Keratinocyte (primary cell): ENCODE measurements around the gene SOX8. TPM values are rescaled to one million over a fixed set of nuclear protein-coding genes. Genes with fewer than 3 reads are reported as not detected.

Experiments
- DNase-seq: peaks from one replicate; pipeline ENCODE4 v3.0.0-alpha.2; 2011; ENCODE audit warnings: low read depth, missing footprints, low spot score
- FAIRE-seq: peaks from 2 replicates; lab custom pipeline; 2011; peaks lifted over from hg19 to GRCh38; lab: Jason Lieb, UNC
- H2AFZ ChIP-seq: 2 replicates; pipeline ENCODE4 v1.6.0; 2012; ENCODE audit warnings: low read length, control low read depth, inconsistent platforms; ENCODE audit not compliant: control insufficient read depth
- H3K27ac ChIP-seq: 2 replicates; pipeline ENCODE4 v1.5.1; 2011; ENCODE audit warnings: low read length; ENCODE audit not compliant: control insufficient read depth, insufficient read depth
- H3K27me3 ChIP-seq: 3 replicates; pipeline ENCODE4 v1.6.0; 2011; ENCODE audit warnings: low read length; ENCODE audit not compliant: control insufficient read depth, insufficient read depth; ENCODE audit errors: extremely low read depth
- H3K36me3 ChIP-seq, 2 experiments: 2 replicates in 1 of 2; 3 replicates in 1 of 2; pipeline ENCODE4 v1.5.1; 2011; ENCODE audit warnings: low read length in 2 of 2, mild to moderate bottlenecking in 1 of 2; ENCODE audit not compliant: control insufficient read depth in 2 of 2, insufficient read depth in 2 of 2; ENCODE audit errors: extremely low read depth in 1 of 2
- H3K4me1 ChIP-seq: 3 replicates; pipeline ENCODE4 v1.5.1; 2011; ENCODE audit warnings: low read length; ENCODE audit not compliant: control insufficient read depth, insufficient read depth; ENCODE audit errors: extremely low read depth
- H3K4me2 ChIP-seq: 3 replicates; pipeline ENCODE4 v1.6.0; 2011; ENCODE audit warnings: low read depth, low read length; ENCODE audit not compliant: control insufficient read depth, insufficient read depth; ENCODE audit errors: extremely low read depth
- H3K4me3 ChIP-seq, 3 experiments: fragments of 200-600 bp in 1 of 3; sonication (generic) in 1 of 3; 2 replicates in 2 of 3; 3 replicates in 1 of 3; pipeline ENCODE4 v1.5.1; 2011 to 2016; ENCODE audit warnings: low read length in 3 of 3, mild to moderate bottlenecking in 3 of 3, control low read depth in 2 of 3, inconsistent platforms in 1 of 3, low read depth in 1 of 3, mixed read lengths in 1 of 3, mixed run types in 1 of 3, moderate library complexity in 1 of 3; ENCODE audit not compliant: control insufficient read depth in 2 of 3, insufficient read depth in 2 of 3; ENCODE audit errors: extremely low read depth in 1 of 3
- H3K79me2 ChIP-seq: 2 replicates; pipeline ENCODE4 v1.6.0; 2012; ENCODE audit warnings: low read length; ENCODE audit not compliant: control insufficient read depth, insufficient read depth
- H3K9ac ChIP-seq: 3 replicates; pipeline ENCODE4 v1.6.0; 2011; ENCODE audit warnings: low read length; ENCODE audit not compliant: control insufficient read depth, insufficient read depth; ENCODE audit errors: extremely low read depth
- H3K9me1 ChIP-seq: 3 replicates; pipeline ENCODE4 v1.6.0; 2011; ENCODE audit warnings: low read length; ENCODE audit not compliant: control insufficient read depth, insufficient read depth; ENCODE audit errors: extremely low read depth
- H3K9me3 ChIP-seq: 2 replicates; pipeline ENCODE4 v1.5.1; 2012; ENCODE audit warnings: low read depth, low read length; ENCODE audit not compliant: control insufficient read depth
- H4K20me1 ChIP-seq: 3 replicates; pipeline ENCODE4 v1.6.0; 2011; ENCODE audit warnings: low read length; ENCODE audit not compliant: control insufficient read depth, insufficient read depth; ENCODE audit errors: extremely low read depth
- CTCF ChIP-seq, 3 experiments: IDR thresholded peaks in 1 of 3; conservative IDR thresholded peaks in 1 of 3; optimal IDR thresholded peaks in 1 of 3; 2 replicates in 2 of 3; 3 replicates in 1 of 3; pipeline versions ENCODE3 to v1.5.1; 2011; ENCODE audit warnings: low read length in 3 of 3, mild to moderate bottlenecking in 3 of 3, moderate library complexity in 2 of 3, control low read depth in 1 of 3, inconsistent platforms in 1 of 3; ENCODE audit not compliant: insufficient read depth in 2 of 3; ENCODE audit errors: extremely low read depth in 1 of 3
- EZH2 ChIP-seq: IDR thresholded peaks from one replicate; pipeline ENCODE4 v1.6.1; 2012; ENCODE audit warnings: inconsistent platforms, mild to moderate bottlenecking, low read length, moderate library complexity
- dilution Hi-C: fragments of 300-500 bp; cut with MboI; formaldehyde crosslinking; loops from one replicate; pipeline ENCODE4 v1.7.0; 2020; ENCODE audit warnings: low sequenced_read_pairs; ENCODE audit not compliant: extremely low pct_ligation_motif_present
- polyA plus RNA-seq, 5 experiments: library from polyadenylated mRNA; depleted of rRNA in 3 of 5; stranded (reverse) in 3 of 5; stranded (forward) in 1 of 5; unstranded in 1 of 5; fragments of >200 nt; gene quantifications; 1 replicate in 1 of 5; 2 replicates in 3 of 5; 3 replicates in 1 of 5; pipeline versions ENCODE4 v1.2.1 to v1.2.3, GENCODE V29; 2011 to 2012; ENCODE audit warnings: missing spikeins in 2 of 5, low read depth in 1 of 5, low replicate concordance in 1 of 5

The SOX8 gene
- polyA plus RNA-seq, 1 donor (not counting 4 experiments of a cell fraction or from before 2014, with no cell fraction given) = 0.03 TPM

- H3K4me2 ChIP-seq = no peak overlapping the region
- no peaks in the 10 kb centered on the region for H3K79me2 ChIP-seq
- H4K20me1 ChIP-seq = no peaks in the 10 kb centered on the region
- no peak overlapping the region for H2AFZ ChIP-seq
- no peaks in the 10 kb centered on the region for H3K9me3 ChIP-seq
- H3K9me1 ChIP-seq = no peaks in the 10 kb centered on the region
- FAIRE-seq (no peak), DNase-seq (no peak)
- no peak overlapping the region for H3K4me3 ChIP-seq
- TF ChIP-seq CTCF (optimal IDR thresholded peaks at IDR 0.05 in 1 of 3, IDR thresholded peaks at IDR 0.05 in 1 of 3, conservative IDR thresholded peaks at IDR 0.05 in 1 of 3; ENCODE audit: extremely low read depth in 1 of 3, insufficient read depth in 2 of 3, low read length in 3 of 3) (no peak), EZH2 (no peak)
- no peaks in the 10 kb centered on the region for H3K4me1 ChIP-seq
- no peaks in the 10 kb centered on the region for H3K27me3 ChIP-seq
- dilution Hi-C loops = no loop called here
- no peak overlapping the region for H3K27ac ChIP-seq
- no peak overlapping the region for H3K9ac ChIP-seq
- no peaks in the 10 kb centered on the region for H3K36me3 ChIP-seq
These were observed 41.6 kb upstream of the SOX8 start for GRCh38 chr16:939941-940340.

- Histone ChIP-seq H3K9me3 (no peaks in the 10 kb centered on the region), H3K4me2 (no peak overlapping the region), H3K27ac (no peak overlapping the region), H2AFZ (no peak overlapping the region), H3K4me3 (no peak overlapping the region), H3K9ac (no peak overlapping the region), H3K9me1 (no peaks in the 10 kb centered on the region), H3K27me3 (no peaks in the 10 kb centered on the region), H3K4me1 (no peaks in the 10 kb centered on the region), H3K79me2 (no peaks in the 10 kb centered on the region), H4K20me1 (no peaks in the 10 kb centered on the region), H3K36me3 (no peaks in the 10 kb centered on the region)
- DNase-seq (no peak), FAIRE-seq (no peak)
- dilution Hi-C loops = no loop called here
- TF ChIP-seq CTCF (optimal IDR thresholded peaks at IDR 0.05 in 1 of 3, IDR thresholded peaks at IDR 0.05 in 1 of 3, conservative IDR thresholded peaks at IDR 0.05 in 1 of 3; ENCODE audit: extremely low read depth in 1 of 3, insufficient read depth in 2 of 3, low read length in 3 of 3) (no peak), EZH2 (no peak)
These were observed 39.0 kb upstream of the SOX8 start for GRCh38 chr16:942436-943060.
